Pancreas (tissue), 10 donors: ENCODE measurements around the gene RAB6D. TPM values are rescaled to one million over a fixed set of nuclear protein-coding genes. Genes with fewer than 3 reads are reported as not detected.
"Not testable (repeated sequence)": the region's sequence is repeated elsewhere in the genome, so short reads cannot be mapped to it uniquely, and the experiment has no call there.

Experiments
- ATAC-seq, 4 donors: fragments of 200-7000 bp; cut with Tn5 transposase; one replicate each; pipeline versions ENCODE4 v1.8.0 to v1.9.1; 2020; ENCODE audit warnings: mild to moderate bottlenecking in 4 of 4, moderate library complexity in 4 of 4
- DNase-seq, 6 donors: peaks; one replicate each; pipeline ENCODE4 v3.0.0-alpha.2; 2020
- FAIRE-seq: peaks from 2 replicates; lab custom pipeline; 2012; peaks lifted over from hg19 to GRCh38; lab: Jason Lieb, UNC
- H3K27ac ChIP-seq, 4 donors: fragments of 200-600 bp; sonication (generic); 1 replicate in 3 of 4; 2 replicates in 1 of 4; pipeline versions ENCODE4 v1.5.0 to v1.8.0; 2020
- H3K27me3 ChIP-seq, 4 donors: fragments of 200-600 bp; one replicate each; pipeline ENCODE4 v1.8.0; 2021
- H3K36me3 ChIP-seq, 3 donors: fragments of 200-600 bp; sonication (generic) in 1 of 3; one replicate each; pipeline versions ENCODE4 v1.5.0 to v1.8.0; 2020 to 2021
- H3K4me1 ChIP-seq, 3 donors: fragments of 200-600 bp; one replicate each; pipeline ENCODE4 v1.8.0; 2021
- H3K4me3 ChIP-seq, 4 donors: fragments of 200-600 bp; sonication (generic) in 2 of 4; one replicate each; pipeline versions ENCODE4 v1.5.0 to v1.8.0; 2020 to 2021
- H3K9me3 ChIP-seq, 4 donors: fragments of 200-600 bp; one replicate each; pipeline ENCODE4 v1.8.0; 2021
- CTCF ChIP-seq, 4 donors: fragments of 200-600 bp; sonication (generic) in 3 of 4; IDR thresholded peaks; one replicate each; pipeline versions ENCODE4 v1.5.0 to v1.8.0; 2021; ENCODE audit warnings: antibody characterized with exemption in 4 of 4
- WGBS, 2 donors: extraction: QIAGEN DNeasy Blood & Tissue Kit; methylation state at CpG; one replicate each; pipeline ENCODE4 v1.1.7; 2013; 5-methylcytosine and 5-hydroxymethylcytosine counted together
- intact Hi-C, 3 donors: fragments of 100-400 bp; cut with DNase I; formaldehyde crosslinking; loops; one replicate each; pipeline versions ENCODE4 v1.11.1 to v1.14.2; 2022
- polyA plus RNA-seq, 2 donors: library from polyadenylated mRNA; stranded (reverse); fragments of 200-250 nt; gene quantifications; one replicate each; pipeline ENCODE4 v1.2.3, GENCODE V29; 2013
- total RNA-seq, 6 donors: library from RNA; stranded (reverse); fragmentation: NEBNext Ultra II Directional in 4 of 6; extraction: Animal tissue kit (Norgen Biotek cat#: 25700) in 4 of 6; gene quantifications; one replicate each; pipeline versions ENCODE4 v1.2.1 to v1.2.4, GENCODE V29; 2021 to 2023
- donor health status: healthy with polysubstance abuse.
- donor health status: DM: no; HTN: no; CAD: no; lungs with moderate emphysema.
- donor health status: DM: no; HTN: no; CAD: no.
- donor health status: control.
- donor health status: control.
- donor health status: Bipolar disorder and iron deficiency.
- donor health status: DM: yes; HTN: yes; CAD: no.
- donor health status: DM: no; HTN: no; CAD: no.
- donor health status: DM: no; HTN: no; CAD: no.
- donor health status: DM: yes; HTN: yes; CAD: no.

Gene RAB6D
- under 1 TPM in 1 of 6 donors, not detected in 5; 0.08 TPM for total RNA-seq
- polyA plus RNA-seq: under 1 TPM in 1 of 2 donors, not detected in 1; 0.14 TPM

- peaks cover 0 to 18% (median 2%) of the 10 kb centered on the region in 4 donors for H3K27me3 ChIP-seq
- DNase-seq (peak in 1 of 6 donors; percentile 66), ATAC-seq (peak; percentile 53 to 92 (median 82))
- H3K4me3 ChIP-seq: peak within 1 kb of the TSS in 2 of 4 donors; percentile 18 to 35
- WGBS, 2 donors: 0 to 1% methylated on average over 32 to 41 of the region's 50 CpGs
- intact Hi-C loops, FAIRE-seq, H3K27ac ChIP-seq, H3K4me1 ChIP-seq, H3K9me3 ChIP-seq, H3K36me3 ChIP-seq: not testable (repeated sequence)
Measured at GRCh38 chr2:131363703-131364186, at the start of gene RAB6D. TSS of gene RAB6D (minus strand) at chr2:131364168. CDS start at chr2:131363720, 448 bp downstream.

- H3K4me1 ChIP-seq: no peaks in the 10 kb centered on the region
- H3K4me3 ChIP-seq: no peak overlapping the region
- FAIRE-seq (peak; percentile 78), DNase-seq (peak in 1 of 6 donors; percentile 30), ATAC-seq (peak in 3 of 4 donors; percentile 84 to 93 (median 86))
- H3K27ac ChIP-seq: no peak overlapping the region
- H3K36me3 ChIP-seq: no peaks in the 10 kb centered on the region
- TF ChIP-seq CTCF (IDR thresholded peaks at IDR 0.05): peak; percentile 44 to 72 (median 60)
- H3K9me3 ChIP-seq: no peaks in the 10 kb centered on the region
- H3K27me3 ChIP-seq: peaks cover 0 to 8% (median 2%) of the 10 kb centered on the region in 4 donors
- intact Hi-C loops: no loop called here
- WGBS, 2 donors: 1% methylated on average over 7 of the region's 7 CpGs
Measured at GRCh38 chr2:131413148-131413747, 49.3 kb upstream of the RAB6D start.

- WGBS, 2 donors: 45 to 68% methylated on average over 2 of the region's 2 CpGs
- TF ChIP-seq CTCF (IDR thresholded peaks at IDR 0.05): no peak
- peaks cover 0 to 8% (median 0%) of the 10 kb centered on the region in 4 donors for H3K27me3 ChIP-seq
- no peaks in the 10 kb centered on the region for H3K4me1 ChIP-seq
- no peak overlapping the region for H3K27ac ChIP-seq
- H3K9me3 ChIP-seq: no peaks in the 10 kb centered on the region
- DNase-seq (no peak), ATAC-seq (no peak), FAIRE-seq (no peak)
- H3K36me3 ChIP-seq: no peaks in the 10 kb centered on the region
- intact Hi-C loops: no loop called here
- H3K4me3 ChIP-seq: no peak overlapping the region
Measured at GRCh38 chr2:131410173-131410572, 46.2 kb upstream of the RAB6D start.

GRCh38 chr2:131408778-131409177 lies 44.8 kb upstream of the RAB6D start:
- no peak for DNase-seq
- Histone ChIP-seq H3K27ac (no peak overlapping the region), H3K36me3 (no peaks in the 10 kb centered on the region), H3K9me3 (no peaks in the 10 kb centered on the region), H3K27me3 (peaks cover 0 to 8% (median 0%) of the 10 kb centered on the region in 4 donors), H3K4me3 (no peak overlapping the region), H3K4me1 (no peaks in the 10 kb centered on the region)
- TF ChIP-seq CTCF (IDR thresholded peaks at IDR 0.05): no peak
- FAIRE-seq: no peak
- intact Hi-C loops: no loop called here
- ATAC-seq: no peak

- intact Hi-C loops: no loop called here
- no peak for DNase-seq
- H3K27me3 ChIP-seq: peaks cover 0 to 8% (median 0%) of the 10 kb centered on the region in 4 donors
- no peak for TF ChIP-seq CTCF (IDR thresholded peaks at IDR 0.05)
- no peak overlapping the region for H3K27ac ChIP-seq
- no peaks in the 10 kb centered on the region for H3K4me1 ChIP-seq
- no peaks in the 10 kb centered on the region for H3K9me3 ChIP-seq
- no peaks in the 10 kb centered on the region for H3K36me3 ChIP-seq
- no peak for FAIRE-seq
- ATAC-seq: no peak
- no peak overlapping the region for H3K4me3 ChIP-seq
Measured at GRCh38 chr2:131408207-131408606, 44.2 kb upstream of the RAB6D start.
